NCI-H774 (cell line): ENCODE results near the gene RAB4B.
"Not testable (repeated sequence)": the region's sequence is repeated elsewhere in the genome, so short reads cannot be mapped to it uniquely, and the experiment has no call there.

ENCODE experiments used
- DNase-seq: peaks from one replicate; lab custom pipeline; 2025; lab: John Stamatoyannopoulos, UW

RAB4B gene

GRCh38 chr19:40822704-40823553 lies 44.9 kb downstream of the RAB4B start:
- DNase-seq, result not testable (repeated sequence)

DNA sequence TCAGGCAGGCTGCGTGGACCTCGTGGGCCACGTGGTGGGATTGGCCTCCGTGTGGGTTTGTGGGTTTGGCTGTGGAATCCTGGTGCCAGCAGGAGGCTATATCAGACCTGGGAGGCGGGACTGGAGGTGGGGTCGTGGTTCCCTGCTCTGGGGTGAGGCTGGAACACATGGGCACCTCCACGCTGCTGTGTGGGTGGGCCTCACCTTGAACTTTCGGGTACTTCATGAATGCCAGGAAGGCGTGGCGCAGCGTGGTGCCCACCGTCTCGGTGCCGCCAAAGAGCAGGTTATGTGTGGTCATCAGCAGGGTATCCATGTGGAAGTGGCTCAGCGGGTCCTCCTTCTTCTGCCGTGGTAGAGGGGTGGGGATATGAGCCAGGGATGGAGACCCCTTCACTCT lies 46.9 kb downstream of the RAB4B start:
- DNase-seq, result not testable (repeated sequence)

DNA sequence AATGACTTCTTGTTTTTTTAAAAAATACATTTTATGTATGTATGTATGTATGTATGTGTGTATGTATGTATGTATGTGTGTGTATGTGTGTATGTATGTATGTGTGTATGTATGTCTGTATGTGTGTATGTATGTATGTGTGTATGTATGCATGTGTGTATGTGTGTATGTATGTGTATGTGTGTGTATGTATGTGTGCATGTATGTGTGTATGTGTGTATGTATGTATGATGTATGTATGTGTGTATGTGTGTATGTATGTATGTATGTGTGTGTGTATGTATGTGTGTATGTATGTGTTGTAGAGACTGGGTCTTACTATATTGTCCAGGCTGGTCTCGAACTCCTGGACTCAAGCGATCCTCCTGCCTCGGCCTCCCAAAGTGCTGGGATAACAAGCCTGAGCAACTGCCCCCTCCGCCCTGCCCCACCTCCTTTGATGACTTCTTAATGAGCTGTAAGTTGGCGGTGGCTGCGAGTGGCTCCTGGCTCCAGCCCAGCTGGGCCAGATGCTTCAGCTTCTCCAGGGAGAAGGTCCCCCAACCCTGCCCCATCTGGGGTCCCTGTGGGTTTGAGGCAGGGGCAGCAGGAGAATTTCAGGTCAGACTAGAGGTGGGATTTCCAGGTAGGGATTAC lies 47.5 kb downstream of the RAB4B start:
- DNase-seq, result not testable (repeated sequence)

- not testable (repeated sequence) for DNase-seq
These were observed 48.3 kb downstream of the RAB4B start for GRCh38 chr19:40826312-40826698.

- DNase-seq, result not testable (repeated sequence)
These were observed 48.8 kb downstream of the RAB4B start for GRCh38 chr19:40826699-40827385.

- DNase-seq, result no peak
These were observed 49.6 kb downstream of the RAB4B start for GRCh38 chr19:40827386-40828247.

GRCh38 chr19:40829205-40829604 lies 51.2 kb downstream of the RAB4B start:
- DNase-seq, result no peak

- not testable (repeated sequence) for DNase-seq
These were observed 52.7 kb downstream of the RAB4B start for GRCh38 chr19:40830741-40831140.

GRCh38 chr19:40831502-40832430 lies 53.7 kb downstream of the RAB4B start:
- no peak for DNase-seq

DNA sequence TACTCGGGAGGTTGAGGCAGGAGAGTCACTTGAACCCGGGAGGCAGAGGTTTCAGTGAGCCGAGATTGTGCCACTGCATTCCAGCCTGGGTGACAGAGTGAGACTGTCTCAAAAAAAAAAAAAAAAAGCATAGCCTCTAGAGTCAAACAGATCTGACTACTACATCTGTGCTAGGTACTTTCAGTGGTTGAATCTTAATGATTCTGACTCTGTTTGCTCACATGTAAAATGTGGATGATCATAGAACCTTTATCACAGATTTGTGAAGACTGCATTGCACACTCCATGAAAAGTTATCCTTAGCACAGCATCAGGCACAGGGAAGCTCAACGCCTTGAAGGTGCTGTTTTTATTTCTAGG lies 54.4 kb downstream of the RAB4B start:
- DNase-seq, result not testable (repeated sequence)

- DNase-seq, result not testable (repeated sequence)
These were observed 55.9 kb downstream of the RAB4B start for GRCh38 chr19:40833728-40834533.

DNA sequence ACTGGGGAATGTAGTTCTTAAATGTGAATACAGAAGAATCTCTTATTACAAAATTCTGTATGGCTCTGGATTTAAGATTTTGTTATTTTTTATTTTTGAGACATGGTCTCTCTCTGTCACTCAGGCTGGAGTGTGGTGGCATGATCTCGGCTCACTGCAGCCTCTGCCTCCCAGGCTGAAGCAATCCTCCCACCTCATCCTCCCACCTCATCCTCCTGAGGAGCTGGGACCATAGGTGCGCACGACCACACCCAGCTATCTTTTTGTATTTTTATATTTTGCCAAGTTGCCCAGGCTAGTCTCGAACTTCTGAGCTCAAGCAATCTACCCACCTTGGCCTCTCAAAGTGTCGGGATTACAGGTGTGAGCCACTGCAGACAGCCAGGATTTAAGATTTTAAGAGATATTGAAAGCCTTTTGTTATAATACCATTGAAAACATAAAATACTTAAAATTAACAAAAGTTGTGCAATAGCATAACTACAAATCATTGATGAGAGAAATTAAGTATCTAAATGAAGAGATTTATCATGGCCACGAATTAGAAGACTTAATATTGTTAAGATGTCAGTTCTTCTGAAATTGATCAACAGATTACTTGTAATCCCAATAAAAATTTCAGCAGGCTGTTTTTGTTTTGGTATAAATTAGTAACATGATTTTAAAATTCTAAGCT lies 58.8 kb downstream of the RAB4B start:
- no peak for DNase-seq

GRCh38 chr19:40838477-40838876 lies 60.4 kb downstream of the RAB4B start:
- not testable (repeated sequence) for DNase-seq

DNA sequence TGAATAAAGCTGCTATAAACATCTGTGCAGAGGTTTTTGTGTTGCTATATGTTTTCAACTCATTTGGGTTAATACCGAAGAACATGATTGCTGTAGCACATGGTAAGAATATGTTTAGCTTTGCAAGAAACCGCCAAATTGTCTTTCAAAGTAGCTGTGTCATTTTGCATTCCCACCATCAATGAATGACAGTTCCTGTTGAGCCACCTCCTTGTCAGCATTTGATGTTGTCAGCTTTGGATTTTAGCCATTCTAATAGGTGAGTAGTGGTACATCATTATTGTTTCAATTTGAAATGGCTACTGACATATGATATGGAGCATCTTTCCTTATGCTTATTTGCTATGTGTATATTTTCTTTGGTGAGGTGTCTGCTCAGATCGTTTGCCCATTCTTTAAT lies 64.0 kb downstream of the RAB4B start:
- DNase-seq, result not testable (repeated sequence)

GRCh38 chr19:40842997-40843652 lies 65.1 kb downstream of the RAB4B start:
- DNase-seq, result not testable (repeated sequence)

GRCh38 chr19:40843653-40844052 lies 65.6 kb downstream of the RAB4B start:
- not testable (repeated sequence) for DNase-seq
